Measurements from ENCODE around the gene KBTBD12.
"Not testable (repeated sequence)": the region's sequence is repeated elsewhere in the genome, so short reads cannot be mapped to it uniquely, and the experiment has no call there.

Gene KBTBD12

GRCh38 chr3:127915115-127915936 lies at the start of gene KBTBD12:
TSS of gene KBTBD12 (plus strand) at chr3:127915232. CDS start at chr3:127923062, 7,830 bp downstream.
- peak; percentile 89 for DNase-seq

DNA sequence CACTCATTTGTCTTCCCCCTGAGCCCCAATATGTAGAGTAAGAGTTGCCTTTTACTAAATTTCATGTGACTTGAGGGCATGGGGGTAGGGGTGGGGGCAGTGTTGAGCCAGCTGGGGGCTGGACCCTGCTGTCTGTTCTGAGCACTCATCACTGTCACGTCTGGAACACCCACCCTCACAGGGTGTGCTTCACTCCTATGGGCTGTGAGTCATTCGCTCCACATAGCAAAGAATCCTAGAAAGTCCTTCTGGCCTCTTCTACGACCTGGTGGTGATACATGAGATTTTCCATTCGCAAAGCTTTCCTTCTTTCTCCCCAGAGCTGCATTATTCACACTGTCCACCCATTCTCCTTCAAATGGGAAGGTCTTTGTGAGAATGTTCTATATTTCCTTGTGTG lies 49.1 kb upstream of the KBTBD12 start:
- DNase-seq, result no peak

DNA sequence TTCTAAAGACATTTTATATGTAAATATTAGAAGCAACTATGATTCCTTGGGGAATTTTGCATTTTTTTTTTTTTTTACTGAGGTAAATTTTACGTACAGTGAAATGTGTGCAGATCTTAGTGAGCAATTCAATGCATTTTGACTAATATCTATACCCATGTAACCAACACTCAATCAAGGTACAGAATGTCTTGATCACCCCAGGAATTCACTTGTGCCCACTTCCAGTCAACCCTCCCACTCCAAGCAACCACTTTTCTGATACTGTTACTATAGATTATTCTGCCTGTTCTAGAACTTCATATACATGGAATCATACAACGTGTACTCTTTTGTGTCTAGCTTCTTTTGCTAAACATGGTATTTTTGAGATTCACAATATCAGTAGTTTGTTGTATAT lies 47.6 kb upstream of the KBTBD12 start:
- DNase-seq, result no peak

DNA sequence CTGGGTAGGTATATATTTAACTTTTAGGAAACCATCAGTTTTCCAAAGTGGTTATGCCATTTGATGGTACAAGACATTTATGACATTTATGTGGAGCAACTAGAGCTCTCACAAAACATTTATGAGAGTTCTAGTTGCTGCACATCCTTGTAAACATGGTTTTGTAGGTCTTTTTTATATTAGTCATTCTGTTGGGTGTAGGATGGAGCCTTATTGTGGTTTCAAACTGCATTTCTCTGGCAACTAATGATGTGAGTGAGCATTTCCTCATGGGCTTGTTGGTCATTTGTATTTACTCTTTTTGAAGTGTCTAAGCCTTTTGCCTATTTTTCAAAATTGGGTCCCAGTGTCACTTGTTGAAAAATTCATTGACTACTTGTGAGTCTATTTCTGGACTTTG lies 47.0 kb upstream of the KBTBD12 start:
- no peak for DNase-seq

DNA sequence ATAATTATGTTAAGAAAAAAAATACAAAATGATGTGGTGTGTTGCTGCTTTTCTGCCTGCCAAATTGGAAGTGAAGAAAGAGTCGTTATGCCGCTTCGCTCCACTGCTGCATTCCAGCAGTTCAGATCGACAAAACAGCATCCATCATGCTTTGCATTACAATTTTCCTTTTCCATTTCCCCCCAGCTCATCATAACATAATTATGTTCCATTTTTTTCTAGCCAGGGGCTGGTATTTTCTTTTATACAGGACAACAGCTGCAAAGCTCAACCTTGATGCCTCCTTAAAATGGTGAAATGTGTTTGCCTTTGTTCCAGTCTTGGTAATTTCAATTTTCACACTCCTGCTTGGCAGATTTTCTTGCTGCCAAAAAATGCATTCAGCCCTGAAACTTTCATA lies 44.9 kb upstream of the KBTBD12 start:
- no peak for DNase-seq

DNA sequence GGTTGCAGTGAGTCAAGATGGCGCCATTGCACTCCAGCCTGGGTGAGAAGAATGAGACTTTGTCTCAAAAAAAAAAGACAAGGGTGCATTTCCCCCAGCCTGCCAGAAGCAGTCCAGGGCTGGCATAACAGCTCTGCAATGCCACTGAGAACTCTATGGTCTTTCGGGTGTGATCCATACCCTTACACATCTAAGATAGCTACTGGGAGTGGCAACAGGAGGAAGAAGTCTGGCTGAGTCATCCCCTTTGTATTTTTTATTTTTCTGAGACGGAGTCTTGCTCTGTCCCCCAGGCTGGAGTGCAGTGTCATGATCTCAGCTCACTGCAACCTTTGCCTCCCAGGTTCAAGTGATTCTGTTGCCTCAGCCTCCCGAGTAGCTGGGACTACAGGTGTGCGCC lies 40.9 kb upstream of the KBTBD12 start:
- DNase-seq, result not testable (repeated sequence)

GRCh38 chr3:127881586-127881985 lies 33.4 kb upstream of the KBTBD12 start:
- DNase-seq, result no peak

DNA sequence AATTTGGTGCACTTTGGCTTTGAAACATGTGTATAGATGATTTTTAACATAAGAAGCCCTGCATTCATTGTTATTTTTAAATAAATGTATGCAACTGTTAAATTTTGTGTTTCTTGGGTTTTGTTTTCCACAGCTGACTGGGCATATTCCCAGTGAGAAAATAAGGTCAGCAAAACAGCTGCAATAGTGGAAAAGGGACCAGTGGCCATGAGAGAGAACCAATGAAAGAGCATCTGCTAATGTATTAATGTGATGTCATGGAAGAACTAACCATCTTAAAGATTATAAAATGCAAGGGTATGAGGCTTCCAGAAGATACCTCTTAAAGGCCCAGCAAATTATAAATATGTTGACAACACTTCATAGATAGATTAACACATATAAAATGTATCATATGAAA lies 31.0 kb upstream of the KBTBD12 start:
- no peak for DNase-seq

DNA sequence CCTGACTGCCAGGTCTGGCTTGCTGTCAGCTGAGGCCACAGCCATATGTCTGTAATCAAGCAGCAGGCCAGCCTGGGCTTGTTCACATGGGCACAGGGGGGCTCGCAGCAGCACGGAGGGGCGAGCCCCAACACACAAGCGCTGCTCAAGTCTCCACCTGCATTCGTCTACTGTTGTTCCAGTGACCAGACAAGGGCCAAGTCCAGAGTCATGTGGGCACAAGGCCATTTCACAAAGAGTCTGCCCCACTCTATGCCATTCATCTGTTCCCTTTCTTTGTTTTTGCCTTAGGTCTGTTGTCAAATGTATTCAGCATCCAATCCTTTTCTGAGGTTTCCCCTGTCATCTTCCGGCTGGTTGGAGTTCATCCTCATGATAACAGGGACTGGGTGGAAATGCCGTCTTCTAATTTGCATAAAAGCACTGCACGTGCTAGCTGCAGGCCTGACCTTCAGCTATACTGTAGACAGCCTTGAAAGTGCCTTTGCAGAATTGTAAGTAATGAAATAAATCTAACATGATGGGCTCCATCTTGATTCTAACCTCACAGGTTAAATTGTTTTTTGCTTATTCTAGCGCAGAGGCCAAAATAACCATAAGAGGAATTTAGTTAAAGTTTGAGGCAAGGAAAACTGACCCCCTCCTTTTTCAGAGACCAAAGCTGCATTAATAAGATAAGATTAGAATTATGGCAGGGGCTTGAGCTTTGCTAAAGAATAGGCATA lies 28.6 kb upstream of the KBTBD12 start:
- DNase-seq, result peak; percentile 97

DNA sequence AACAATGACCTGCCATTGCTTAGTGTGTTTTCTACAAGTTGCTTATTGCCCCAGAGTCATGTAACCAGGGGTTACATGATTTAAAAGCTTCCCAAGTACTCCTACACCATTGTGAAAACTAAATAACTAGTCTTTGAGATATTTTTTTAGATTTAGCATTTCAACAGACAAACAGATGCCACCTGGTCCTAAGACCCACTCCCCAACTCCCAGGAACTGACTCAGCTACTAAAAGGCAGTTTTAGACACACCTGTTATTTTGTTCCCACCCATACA lies 28.1 kb upstream of the KBTBD12 start:
- DNase-seq, result no peak

DNA sequence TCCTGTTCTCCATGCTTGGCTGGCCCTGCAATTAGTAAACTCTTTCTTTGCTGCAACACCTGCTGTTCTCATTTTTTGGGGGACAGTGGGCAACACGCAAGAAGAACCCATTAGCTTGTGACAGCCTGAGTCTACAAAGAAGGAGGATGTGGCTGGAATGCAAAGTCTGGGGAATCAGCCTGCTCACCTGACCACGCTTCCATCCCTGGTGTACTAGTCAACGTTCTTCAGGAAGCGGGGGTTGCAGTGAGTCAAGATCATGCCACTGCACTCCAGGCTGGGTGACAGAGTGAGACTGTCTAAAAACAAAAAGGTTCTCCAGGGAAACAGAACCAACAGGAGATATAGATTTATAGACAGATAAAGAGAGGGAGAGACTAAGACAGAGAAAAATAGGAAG lies 27.7 kb upstream of the KBTBD12 start:
- peak; percentile 84 for DNase-seq

DNA sequence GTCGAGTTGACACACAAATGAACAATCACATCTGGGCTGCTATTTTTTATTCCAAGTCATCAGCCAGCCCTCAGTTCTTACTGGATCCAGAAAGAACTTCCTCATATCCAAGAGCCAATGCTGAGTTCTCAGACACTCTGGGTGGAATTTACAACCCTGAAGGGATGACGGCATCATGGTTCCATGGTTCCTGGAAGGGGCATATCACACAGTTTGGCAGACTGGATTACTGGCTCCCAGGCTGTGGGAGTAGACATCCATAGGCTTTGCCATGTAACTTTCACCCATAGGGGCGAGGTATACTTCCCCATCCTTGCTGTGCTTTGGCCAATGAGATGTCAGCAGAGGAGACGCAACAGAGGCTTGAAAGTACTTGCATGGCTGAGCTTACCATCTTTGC lies 26.9 kb upstream of the KBTBD12 start:
- no peak for DNase-seq

DNA sequence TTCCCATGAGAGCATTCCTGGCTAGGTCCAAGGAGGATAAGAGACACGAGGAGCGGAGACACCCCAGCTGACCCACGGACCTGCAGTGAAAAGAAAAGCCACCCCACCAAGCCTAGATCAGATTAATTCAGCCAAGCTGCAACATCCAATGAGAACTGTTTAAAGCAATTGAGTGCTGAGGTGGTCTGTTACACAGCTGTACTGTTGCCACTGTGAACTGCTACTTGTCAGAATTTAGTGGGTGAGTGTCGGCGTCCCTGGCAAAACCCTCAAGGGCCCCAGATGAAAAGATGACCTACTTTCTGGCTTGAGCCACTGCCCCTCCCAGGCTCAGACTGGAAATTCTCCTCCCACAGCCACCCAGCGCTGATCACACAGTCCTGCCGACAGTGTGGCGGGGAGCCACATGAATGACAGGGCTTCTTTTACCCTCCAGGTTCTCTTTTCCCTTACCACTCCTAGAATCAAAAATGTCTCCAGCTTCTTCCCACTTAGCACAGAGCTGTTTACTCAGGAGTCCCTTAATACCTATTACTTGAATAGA lies 26.4 kb upstream of the KBTBD12 start:
- DNase-seq, result no peak

- no peak for DNase-seq
Measured at GRCh38 chr3:127889461-127889863, 25.6 kb upstream of the KBTBD12 start.

GRCh38 chr3:127889976-127890650 lies 24.9 kb upstream of the KBTBD12 start:
- DNase-seq, result no peak

- not testable (repeated sequence) for DNase-seq
Measured at GRCh38 chr3:127890651-127891290, 24.3 kb upstream of the KBTBD12 start.

DNA sequence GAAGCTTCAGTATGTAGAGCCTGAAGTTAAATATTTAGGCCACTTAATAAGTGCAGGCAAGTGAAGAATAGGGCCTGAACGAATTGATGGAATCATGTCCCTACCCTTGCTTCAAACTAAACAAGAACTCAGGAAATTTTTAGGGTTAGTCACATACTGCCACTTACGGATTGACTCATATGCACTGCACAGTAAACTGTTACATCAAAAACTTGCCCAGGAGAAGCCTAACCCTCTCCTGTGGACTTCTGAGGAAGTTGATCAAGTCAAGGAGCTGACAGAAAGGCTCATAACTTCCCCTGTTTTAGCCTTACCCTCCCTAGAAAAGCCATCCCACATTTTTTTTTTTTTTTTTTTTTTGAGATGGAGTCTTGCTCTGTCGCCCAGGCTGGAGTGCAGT lies 20.6 kb upstream of the KBTBD12 start:
- no peak for DNase-seq

GRCh38 chr3:127899200-127899599 lies 15.8 kb upstream of the KBTBD12 start:
- no peak for DNase-seq

DNA sequence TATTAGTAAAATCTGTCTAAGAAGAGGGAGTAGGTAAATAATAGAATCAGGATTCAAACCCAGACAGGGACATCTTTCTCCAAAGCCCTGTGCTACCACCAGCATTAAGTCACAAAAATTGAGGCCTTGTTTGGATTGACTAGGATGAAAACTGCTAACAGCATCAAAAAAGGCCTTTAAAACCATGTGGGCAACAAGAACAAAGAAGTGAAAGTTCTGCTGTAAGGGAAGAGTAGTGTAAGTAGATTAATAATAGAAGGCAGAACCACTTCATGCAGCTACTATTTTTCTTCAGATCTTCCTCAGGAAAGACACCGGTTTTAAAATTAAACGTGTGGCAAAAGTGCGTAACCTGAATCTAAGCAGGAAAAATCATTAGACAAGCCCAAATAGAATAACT lies 15.3 kb upstream of the KBTBD12 start:
- DNase-seq, result no peak

DNA sequence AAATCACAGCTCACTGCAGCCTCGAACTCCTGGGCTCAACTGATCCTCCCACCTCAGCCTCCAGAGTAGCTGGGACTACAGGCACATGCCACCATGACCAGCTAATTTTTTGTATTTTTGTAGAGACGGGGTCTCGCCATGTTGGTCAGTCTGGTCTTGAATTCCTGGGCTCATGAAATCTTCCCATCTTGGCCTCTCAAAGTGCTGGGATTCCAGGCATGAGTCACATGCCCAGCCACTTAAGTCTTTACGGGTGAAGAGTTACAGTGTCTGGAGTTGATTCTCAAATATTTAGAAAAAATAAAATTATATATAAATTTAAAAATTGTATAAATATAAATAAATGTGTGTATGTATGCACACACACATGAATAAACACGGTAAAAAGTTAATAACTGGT lies 14.5 kb upstream of the KBTBD12 start:
- no peak for DNase-seq

DNA sequence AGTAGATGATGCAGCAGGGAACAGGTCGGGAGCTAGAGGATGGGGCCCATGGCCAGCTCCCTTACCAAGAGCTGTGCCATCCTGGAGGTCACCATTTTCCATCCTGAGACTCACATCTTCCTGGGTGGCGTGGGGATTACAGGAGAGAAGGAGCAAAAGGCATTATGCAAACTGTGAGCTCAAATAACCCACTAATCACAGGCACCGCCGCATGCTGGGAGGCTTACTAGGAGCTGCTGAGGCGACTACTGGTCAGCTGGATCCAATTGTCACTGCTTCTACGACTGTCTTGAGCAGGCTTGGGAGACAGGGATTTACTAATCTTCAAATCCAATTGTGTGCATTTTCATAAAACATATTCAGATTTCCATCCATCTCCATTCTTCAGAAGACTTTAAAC lies 12.5 kb upstream of the KBTBD12 start:
- DNase-seq, result no peak

GRCh38 chr3:127903611-127904375 lies 11.2 kb upstream of the KBTBD12 start:
- DNase-seq, result no peak

- no peak for DNase-seq
Measured at GRCh38 chr3:127905556-127905955, 9.5 kb upstream of the KBTBD12 start.

Measured in NCI-H1105 (cell line).